HL-60 (cell line): ENCODE results near the gene CCDC15.

Experiments used
- CTCF ChIP-seq: IDR thresholded peaks from one replicate; pipeline ENCODE4 v1.5.1; 2011; ENCODE audit warnings: low read length, control low read depth, inconsistent platforms; ENCODE audit not compliant: insufficient read depth
- REST ChIP-seq: IDR thresholded peaks from 2 replicates; pipeline ENCODE4 v1.6.1; 2012; ENCODE audit warnings: low read depth; ENCODE audit not compliant: insufficient replicate concordance

GRCh38 chr11:125088123-125088522 is 134.1 kb downstream of the CCDC15 start:
- TF ChIP-seq CTCF (no peak), REST (no peak)
